ENCODE results near the gene CWF19L2. TPM values are rescaled to one million over a fixed set of nuclear protein-coding genes. Genes with fewer than 3 reads are reported as not detected.

Gene CWF19L2
- total RNA-seq, 1 experiment from 2014 or later, result 18.4 TPM

DNA sequence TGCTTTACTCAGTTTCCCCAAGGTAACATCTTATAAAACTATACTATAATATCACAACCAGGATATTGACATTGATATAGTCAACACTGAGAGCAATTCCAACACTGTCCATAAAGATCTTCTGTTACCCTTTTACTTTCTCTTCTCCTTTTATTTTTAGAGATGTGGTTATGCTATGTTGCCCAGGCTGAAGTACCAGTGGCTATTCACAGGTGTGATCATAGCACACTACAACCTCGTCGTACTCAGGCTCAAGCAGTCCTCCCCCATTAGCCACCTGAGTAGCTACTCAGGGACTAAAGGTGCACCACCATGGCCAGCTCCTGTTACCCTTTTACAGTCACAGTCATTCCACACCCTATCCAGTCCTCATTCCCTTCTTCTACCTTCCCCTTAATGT is 119.7 kb downstream of the CWF19L2 start:
- H2BK120ac ChIP-seq (ENCODE audit: low read depth, low read length, poor library complexity, severe bottlenecking), result no peak overlapping the region
- no peak overlapping the region for H3K4me2 ChIP-seq (ENCODE audit: insufficient read depth, insufficient read length, low read length)
- H4K20me1 ChIP-seq (ENCODE audit: control insufficient read depth, insufficient read depth, insufficient read length), result no peaks in the 10 kb centered on the region
- H4K91ac ChIP-seq (ENCODE audit: insufficient read length, low read depth, low read length), result no peak overlapping the region
- DNase-seq, result no peak
- no peaks in the 10 kb centered on the region for H3K9me3 ChIP-seq (ENCODE audit: control insufficient read depth, low read depth, low read length)
- H3K9ac ChIP-seq (ENCODE audit: extremely low read depth, insufficient read length, low read length), result no peak overlapping the region
- H3K27me3 Mint-ChIP-seq (ENCODE audit: low read depth), result no peaks in the 10 kb centered on the region
- H4K8ac ChIP-seq (replicated peaks; ENCODE audit: insufficient read length, low read depth, low read length), result no peak overlapping the region
- peaks cover 0 to 3% of the 10 kb centered on the region in 2 experiments; a peak in 1 of 5 replicates for H3K9me3 Mint-ChIP-seq
- no peak overlapping the region for H2BK12ac ChIP-seq (ENCODE audit: insufficient read length, low read depth, low read length)
- H3K23ac ChIP-seq (ENCODE audit: insufficient read length, low read depth, low read length), result no peak overlapping the region
- no peak overlapping the region for H2AFZ ChIP-seq (ENCODE audit: low read length)
- H3K56ac ChIP-seq (ENCODE audit: insufficient read length, low read depth, low read length), result no peak overlapping the region
- H3K79me1 ChIP-seq (ENCODE audit: insufficient read depth, low read depth, low read length, poor library complexity, severe bottlenecking), result no peaks in the 10 kb centered on the region
- H3K27ac Mint-ChIP-seq, result 0 out of 7 replicates have a peak overlapping the region, but pooled peaks of 1 of the 3 experiments have one; percentile 10
- H2BK20ac ChIP-seq (ENCODE audit: low read depth, low read length, poor library complexity, severe bottlenecking), result no peak overlapping the region
- no peaks in the 10 kb centered on the region for H3K4me1 ChIP-seq (ENCODE audit: insufficient read depth, low read length)
- no peaks in the 10 kb centered on the region for H3K79me2 ChIP-seq (ENCODE audit: insufficient read depth, low read length)
- H2BK15ac ChIP-seq (ENCODE audit: low read depth, low read length), result no peak overlapping the region
- no CpG with 5 or more reads among the region's 2 CpGs for WGBS (ENCODE audit: extremely low coverage, insufficient read length, low lambda C conversion rate)
- peaks cover 0 to 5% (median 3%) of the 10 kb centered on the region in 3 experiments; a peak in 3 of 7 replicates for H3K36me3 Mint-ChIP-seq (ENCODE audit: insufficient read depth in 1 of 3, low read depth in 3 of 3)
- no peaks in the 10 kb centered on the region for H3K27me3 ChIP-seq (ENCODE audit: insufficient read depth, low read length)
- H3K4ac ChIP-seq (ENCODE audit: low read depth, low read length), result no peak overlapping the region
- H4K5ac ChIP-seq (ENCODE audit: insufficient read length, low read depth, low read length), result no peak overlapping the region
- H3K23me2 ChIP-seq (ENCODE audit: insufficient read length, low read depth, low read length, poor library complexity, severe bottlenecking), result no peaks in the 10 kb centered on the region
- H3T11ph ChIP-seq (ENCODE audit: low read length), result no peak overlapping the region
- TF ChIP-seq, protein P1, sequence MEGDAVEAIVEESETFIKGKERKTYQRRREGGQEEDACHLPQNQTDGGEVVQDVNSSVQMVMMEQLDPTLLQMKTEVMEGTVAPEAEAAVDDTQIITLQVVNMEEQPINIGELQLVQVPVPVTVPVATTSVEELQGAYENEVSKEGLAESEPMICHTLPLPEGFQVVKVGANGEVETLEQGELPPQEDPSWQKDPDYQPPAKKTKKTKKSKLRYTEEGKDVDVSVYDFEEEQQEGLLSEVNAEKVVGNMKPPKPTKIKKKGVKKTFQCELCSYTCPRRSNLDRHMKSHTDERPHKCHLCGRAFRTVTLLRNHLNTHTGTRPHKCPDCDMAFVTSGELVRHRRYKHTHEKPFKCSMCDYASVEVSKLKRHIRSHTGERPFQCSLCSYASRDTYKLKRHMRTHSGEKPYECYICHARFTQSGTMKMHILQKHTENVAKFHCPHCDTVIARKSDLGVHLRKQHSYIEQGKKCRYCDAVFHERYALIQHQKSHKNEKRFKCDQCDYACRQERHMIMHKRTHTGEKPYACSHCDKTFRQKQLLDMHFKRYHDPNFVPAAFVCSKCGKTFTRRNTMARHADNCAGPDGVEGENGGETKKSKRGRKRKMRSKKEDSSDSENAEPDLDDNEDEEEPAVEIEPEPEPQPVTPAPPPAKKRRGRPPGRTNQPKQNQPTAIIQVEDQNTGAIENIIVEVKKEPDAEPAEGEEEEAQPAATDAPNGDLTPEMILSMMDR (conservative IDR thresholded peaks at IDR 0.05), result no peak
- no peak overlapping the region for H2AK5ac ChIP-seq (ENCODE audit: insufficient read length, low read length)
- H3K4me3 Mint-ChIP-seq, result no peak overlapping the region
- no peaks in the 10 kb centered on the region for H3K4me1 Mint-ChIP-seq
- no peak overlapping the region for H3K18ac ChIP-seq (ENCODE audit: insufficient read length, low read depth, low read length)
- no peak overlapping the region for H3K14ac ChIP-seq (ENCODE audit: insufficient read depth, low read length)
- H3K27ac ChIP-seq (ENCODE audit: insufficient read length, low read depth, low read length), result no peak overlapping the region
- H2BK5ac ChIP-seq (ENCODE audit: insufficient read length, low read length), result no peak overlapping the region

Data from H9 (cell line).